HG03565 (cell line): ENCODE measurements around the gene CLDN22.

Experiments used
- ATAC-seq: cut with Tn5 transposase; IDR thresholded peaks from one replicate; pipeline ENCODE4 v1.9.1; 2021; ENCODE audit warnings: mild to moderate bottlenecking, moderate library complexity; ENCODE audit not compliant: unreplicated experiment

The CLDN22 gene

GRCh38 chr4:183320211-183321059, at the start of gene CLDN22:
TSS of gene CLDN22 (minus strand) at chr4:183320276. CDS start at chr4:183320218, 58 bp downstream.
- no peak for ATAC-seq

- ATAC-seq: no peak
These were observed 49.0 kb upstream of the CLDN22 start for GRCh38 chr4:183369073-183369472.

GRCh38 chr4:183366206-183366835, 46.2 kb upstream of the CLDN22 start:
- ATAC-seq: no peak

GRCh38 chr4:183364025-183364424, 43.9 kb upstream of the CLDN22 start:
- ATAC-seq: no peak

- no peak for ATAC-seq
These were observed 43.0 kb upstream of the CLDN22 start for GRCh38 chr4:183362916-183363542.

GRCh38 chr4:183362036-183362435, 42.0 kb upstream of the CLDN22 start:
- ATAC-seq: no peak

- ATAC-seq: no peak
These were observed 40.3 kb upstream of the CLDN22 start for GRCh38 chr4:183360161-183360919.

GRCh38 chr4:183358215-183358755, 38.2 kb upstream of the CLDN22 start:
- ATAC-seq: no peak

- ATAC-seq: no peak
These were observed 37.0 kb upstream of the CLDN22 start for GRCh38 chr4:183356931-183357675.

GRCh38 chr4:183356173-183356830, 36.2 kb upstream of the CLDN22 start:
- no peak for ATAC-seq

- ATAC-seq: no peak
These were observed 35.3 kb upstream of the CLDN22 start for GRCh38 chr4:183355405-183355804.

- no peak for ATAC-seq
These were observed 34.1 kb upstream of the CLDN22 start for GRCh38 chr4:183354219-183354618.

GRCh38 chr4:183353557-183353956, 33.5 kb upstream of the CLDN22 start:
- no peak for ATAC-seq

- ATAC-seq: no peak
These were observed 32.5 kb upstream of the CLDN22 start for GRCh38 chr4:183352546-183352945.

GRCh38 chr4:183350317-183351071, 30.4 kb upstream of the CLDN22 start:
- no peak for ATAC-seq

- no peak for ATAC-seq
These were observed 29.6 kb upstream of the CLDN22 start for GRCh38 chr4:183349673-183350072.

GRCh38 chr4:183348706-183349659, 28.9 kb upstream of the CLDN22 start:
- ATAC-seq: no peak

GRCh38 chr4:183348136-183348535, 28.1 kb upstream of the CLDN22 start:
- ATAC-seq: no peak
